ENCODE data around the gene CHMP2B. TPM values are rescaled to one million over a fixed set of nuclear protein-coding genes. Genes with fewer than 3 reads are reported as not detected.

Gene CHMP2B
- total RNA-seq, 1 donor from 2014 or later: 34.2 TPM

Other genes starting within 250 kb of the CHMP2B start
- gene VGLL3, start 236.2 kb upstream of the CHMP2B start, total RNA-seq: 1.6 TPM
- gene POU1F1, start 49.3 kb downstream of the CHMP2B start, total RNA-seq: not detected

Measured in esophagus mucosa (tissue), 1 donor.